Measurements from ENCODE around the gene PIGR.

- TF ChIP-seq GATA2 (IDR thresholded peaks at IDR 0.05; ENCODE audit: low read depth, low read length) (no peak), GATA3 (IDR thresholded peaks at IDR 0.05; ENCODE audit: low read depth, low read length) (no peak)
Measured at GRCh38 chr1:206909883-206910318, 36.4 kb downstream of the PIGR start.
